SK-N-MC (cell line): ENCODE data around the gene GPR137B.

Experiments used
- EZH2 ChIP-seq: fragments of 200-600 bp; sonication (generic); IDR thresholded peaks from one replicate; pipeline ENCODE4 v1.6.1; 2017; ENCODE audit warnings: antibody characterized with exemption
- POLR2AphosphoS5 ChIP-seq: IDR thresholded peaks from 2 replicates; pipeline ENCODE4 v1.6.1; 2012; ENCODE audit warnings: mild to moderate bottlenecking, low read depth, low read length, borderline replicate concordance

GRCh38 chr1:236160540-236161127 lies 18.3 kb downstream of the GPR137B start:
- TF ChIP-seq POLR2AphosphoS5 (no peak), EZH2 (no peak)
